CD4-positive, alpha-beta T cell (primary cell): ENCODE measurements around the gene BBOF1. TPM values are rescaled to one million over a fixed set of nuclear protein-coding genes. Genes with fewer than 3 reads are reported as not detected.
A peak's percentile ranks its signal among the peaks of the same experiment; 100 is the strongest.

Experiments
- ATAC-seq: fragments of 200-7000 bp; cut with Tn5 transposase; one replicate; pipeline ENCODE4 v1.10.0; 2022; ENCODE audit warnings: mild to moderate bottlenecking; ENCODE audit not compliant: poor library complexity
- CTCF ChIA-PET: fragments of 350-600 bp; sonication (Branson Sonifier 250); formaldehyde crosslinking; loops from one replicate; lab custom pipeline; 2021; ENCODE audit warnings: antibody characterized with exemption, inconsistent platforms; lab: Charles Lee
- POLR2A ChIA-PET: fragments of 350-600 bp; sonication (Branson Sonifier 250); formaldehyde crosslinking; loops from one replicate; lab custom pipeline; 2021; ENCODE audit warnings: antibody characterized with exemption, inconsistent platforms; lab: Charles Lee
- DNase-seq, 14 experiments: peaks; one replicate each; pipeline ENCODE4 v3.0.0-alpha.2; 2013 to 2020; ENCODE audit warnings: mixed read lengths in 2 of 14
- H3K27ac ChIP-seq, 2 donors: one replicate each; pipeline versions ENCODE4 v1.5.1 to v1.7.0; 2013; ENCODE audit warnings: low read length in 2 of 2, low read depth in 1 of 2, mild to moderate bottlenecking in 1 of 2
- H3K27me3 ChIP-seq, 2 experiments: 1 replicate in 1 of 2; 2 replicates in 1 of 2; pipeline versions ENCODE4 v1.6.1 to v1.7.0; 2013; ENCODE audit warnings: low read length in 2 of 2, control low read depth in 1 of 2, mild to moderate bottlenecking in 1 of 2, moderate library complexity in 1 of 2; ENCODE audit not compliant: insufficient read depth in 2 of 2, control insufficient read depth in 1 of 2
- H3K36me3 ChIP-seq: one replicate; pipeline ENCODE4 v1.6.1; 2013; ENCODE audit warnings: low read length, control low read depth; ENCODE audit not compliant: insufficient read depth
- H3K4me1 ChIP-seq: one replicate; pipeline ENCODE4 v1.6.1; 2013; ENCODE audit warnings: low read length, control low read depth; ENCODE audit not compliant: insufficient read depth
- H3K4me3 ChIP-seq: one replicate; pipeline ENCODE4 v1.5.1; 2013; ENCODE audit warnings: mild to moderate bottlenecking, low read length, moderate library complexity
- H3K9me3 ChIP-seq, 2 experiments: 1 replicate in 1 of 2; 2 replicates in 1 of 2; pipeline versions ENCODE4 v1.6.1 to v1.7.0; 2013; ENCODE audit warnings: low read length in 2 of 2, mild to moderate bottlenecking in 2 of 2, control low read depth in 1 of 2, moderate library complexity in 1 of 2; ENCODE audit not compliant: control insufficient read depth in 1 of 2, insufficient read depth in 1 of 2
- H3K27ac Mint-ChIP-seq: one replicate; pipeline ENCODE4 v1.8.0; 2020; ENCODE audit warnings: mixed read lengths
- H3K27me3 Mint-ChIP-seq: one replicate; pipeline ENCODE4 v1.8.0; 2021; ENCODE audit warnings: mixed read lengths
- H3K36me3 Mint-ChIP-seq: one replicate; pipeline ENCODE4 v1.8.0; 2021; ENCODE audit warnings: low read depth, mixed read lengths
- H3K4me1 Mint-ChIP-seq: one replicate; pipeline ENCODE4 v1.8.0; 2021; ENCODE audit warnings: low read depth, mixed read lengths
- H3K4me3 Mint-ChIP-seq: one replicate; pipeline ENCODE4 v1.8.0; 2020; ENCODE audit warnings: mild to moderate bottlenecking, mixed read lengths
- H3K9me3 Mint-ChIP-seq: one replicate; pipeline ENCODE4 v1.8.0; 2020; ENCODE audit warnings: mixed read lengths
- CTCF ChIP-seq: fragments of 200-600 bp; IDR thresholded peaks from one replicate; pipeline ENCODE4 v1.8.0; 2022; ENCODE audit warnings: antibody characterized with exemption, mild to moderate bottlenecking
- intact Hi-C, 2 experiments: fragments of 100-400 bp; cut with DNase I in 1 of 2; cut with micrococcal nuclease in 1 of 2; formaldehyde crosslinking; loops; one replicate each; pipeline versions ENCODE4 v1.15.1 to v1.9.0; 2023 to 2025; cut with DNase I, micrococcal nuclease
- total RNA-seq, 174 experiments: library from RNA in 2 of 174; stranded (reverse) in 2 of 174; gene quantifications; one replicate each; pipeline ENCODE4 v1.2.3 and lab custom pipeline; 2021 to 2026

The BBOF1 gene
- total RNA-seq, 2 experiments from 2014 or later: 1.8 to 2.4 TPM

GRCh38 chr14:74038020-74038859 is 19.1 kb downstream of the BBOF1 start:
- ChIA-PET CTCF (interaction anchor here (1.1 kb wide), 1 partner anchor 28 kb away, joined by 3 read pairs; no protein-coding TSS in a partner anchor), POLR2A (interaction anchor here (0.5 kb wide), 1 partner anchor 1754 kb away, joined by 4 read pairs; no protein-coding TSS in a partner anchor)
- Mint-ChIP-seq H3K36me3 (no peaks in the 10 kb centered on the region), H3K4me1 (no peaks in the 10 kb centered on the region), H3K9me3 (no peaks in the 10 kb centered on the region), H3K27ac (no peak overlapping the region), H3K4me3 (no peak overlapping the region), H3K27me3 (no peaks in the 10 kb centered on the region)
- Histone ChIP-seq H3K36me3 (no peaks in the 10 kb centered on the region), H3K27me3 (no peaks in the 10 kb centered on the region), H3K27ac (no peak overlapping the region), H3K4me1 (no peaks in the 10 kb centered on the region), H3K4me3 (no peak overlapping the region), H3K9me3 (no peaks in the 10 kb centered on the region)
- peak; percentile 87 for TF ChIP-seq CTCF
- intact Hi-C loops: loop anchor here (5.0 kb wide), 3 partner anchors 86 to 531 kb away; partner anchors contain the start of genes COQ6 (in 2 of the 2) and FAM161B (in 2 of the 2)
- ATAC-seq: peak; percentile 51
- DNase-seq: peak in 4 of 14 experiments; percentile 6 to 69 (median 66)

GRCh38 chr14:74042296-74042695 is 23.1 kb downstream of the BBOF1 start:
- no peaks in the 10 kb centered on the region for H3K9me3 ChIP-seq
- H3K4me3 ChIP-seq: no peak overlapping the region
- no peak for TF ChIP-seq CTCF
- Mint-ChIP-seq H3K27me3 (no peaks in the 10 kb centered on the region), H3K4me3 (no peak overlapping the region), H3K36me3 (no peaks in the 10 kb centered on the region), H3K4me1 (no peaks in the 10 kb centered on the region), H3K27ac (no peak overlapping the region), H3K9me3 (no peaks in the 10 kb centered on the region)
- H3K4me1 ChIP-seq: no peaks in the 10 kb centered on the region
- ChIA-PET POLR2A (no interaction called here), CTCF (no interaction called here)
- H3K27me3 ChIP-seq: no peaks in the 10 kb centered on the region
- intact Hi-C loops: no loop called here
- DNase-seq (no peak), ATAC-seq (no peak)
- no peak overlapping the region for H3K27ac ChIP-seq
- no peaks in the 10 kb centered on the region for H3K36me3 ChIP-seq

- Mint-ChIP-seq H3K9me3 (no peaks in the 10 kb centered on the region), H3K4me1 (no peaks in the 10 kb centered on the region), H3K36me3 (no peaks in the 10 kb centered on the region), H3K27me3 (no peaks in the 10 kb centered on the region), H3K4me3 (no peak overlapping the region), H3K27ac (no peak overlapping the region)
- ATAC-seq (no peak), DNase-seq (no peak)
- Histone ChIP-seq H3K9me3 (no peaks in the 10 kb centered on the region), H3K4me3 (no peak overlapping the region), H3K36me3 (no peaks in the 10 kb centered on the region), H3K4me1 (no peaks in the 10 kb centered on the region), H3K27ac (no peak overlapping the region), H3K27me3 (no peaks in the 10 kb centered on the region)
- POLR2A ChIA-PET: no interaction called here
- no peak for TF ChIP-seq CTCF
- CTCF ChIA-PET: no interaction called here
- intact Hi-C loops: no loop called here
Measured at GRCh38 chr14:74045522-74045921, 26.4 kb downstream of the BBOF1 start.
